ENCODE measurements around the gene SPATS2L.
"Not testable (repeated sequence)": the region's sequence is repeated elsewhere in the genome, so short reads cannot be mapped to it uniquely, and the experiment has no call there.

SPATS2L gene

DNA sequence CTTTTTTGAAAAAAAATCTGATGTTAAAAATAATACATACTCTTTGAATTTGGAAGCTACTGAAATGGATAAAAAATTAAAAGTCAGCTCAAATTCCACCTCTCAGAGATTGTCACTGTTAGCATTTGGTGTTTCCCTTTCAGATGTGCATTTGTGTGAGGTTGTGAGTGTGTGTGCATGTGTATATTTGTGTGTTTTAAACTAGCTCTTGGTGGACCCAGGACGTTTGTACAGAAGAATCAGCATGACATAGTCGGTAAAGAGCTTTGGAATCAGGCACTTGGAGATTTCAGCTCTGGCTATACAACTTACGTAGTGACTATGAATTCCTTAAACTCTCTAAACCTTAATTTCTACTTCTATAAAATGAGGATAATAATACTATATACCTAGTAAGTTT, 14.5 kb downstream of the SPATS2L start:
- DNase-seq = no peak

DNA sequence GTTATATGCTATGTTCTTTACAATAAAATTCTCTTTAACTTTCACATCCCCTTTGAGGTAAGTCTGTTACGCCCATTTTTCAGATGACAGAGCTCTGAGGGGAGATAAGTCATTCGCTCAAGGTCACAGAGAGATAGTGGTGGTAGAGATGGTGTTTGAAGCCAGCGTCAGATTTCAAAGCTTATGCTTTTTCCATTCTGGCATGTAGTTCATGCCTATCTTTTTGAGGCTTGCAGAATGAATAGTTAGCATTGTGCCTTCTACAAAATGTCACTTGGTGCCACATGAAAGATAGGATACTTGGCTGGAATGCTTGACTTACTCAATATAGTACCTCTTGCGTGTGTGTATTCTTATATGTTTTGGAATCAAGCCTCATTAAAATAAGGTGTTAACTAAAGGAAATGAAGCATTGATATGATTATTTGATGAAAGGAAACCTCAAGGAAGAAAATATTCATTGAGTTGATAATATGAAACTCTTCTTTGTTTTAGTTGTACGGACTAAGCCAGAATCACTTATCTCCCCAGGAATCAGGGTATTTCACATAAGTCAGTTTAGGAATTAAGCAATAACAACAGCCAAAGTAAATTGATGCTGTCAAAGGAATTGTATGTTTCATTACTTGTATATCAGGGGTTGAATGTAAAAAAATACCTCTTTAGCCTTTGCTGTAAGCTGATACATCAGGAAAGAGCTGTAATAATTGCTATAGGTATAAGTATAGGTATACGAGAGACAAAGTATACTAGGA, 15.5 kb downstream of the SPATS2L start:
- no peak for DNase-seq

DNA sequence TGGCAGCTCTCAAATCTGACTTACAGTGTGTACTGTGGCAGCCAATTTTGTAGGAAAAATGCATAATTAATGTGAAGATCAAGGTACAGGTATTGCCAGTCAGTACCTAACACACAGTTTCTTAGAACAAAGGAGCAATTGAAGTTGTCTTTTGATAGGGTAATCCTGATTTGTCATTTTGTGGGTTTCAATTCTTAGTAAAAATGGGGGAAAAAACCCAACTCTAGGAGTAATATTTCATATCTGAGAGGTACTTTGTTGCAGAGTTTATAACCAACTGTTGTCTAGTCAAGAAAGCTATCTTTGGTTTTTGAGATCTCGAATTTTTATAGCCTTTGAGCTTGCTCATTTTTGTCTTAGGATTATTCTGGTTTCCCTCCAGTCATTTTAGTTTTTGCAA, 16.1 kb downstream of the SPATS2L start:
- DNase-seq = no peak

DNA sequence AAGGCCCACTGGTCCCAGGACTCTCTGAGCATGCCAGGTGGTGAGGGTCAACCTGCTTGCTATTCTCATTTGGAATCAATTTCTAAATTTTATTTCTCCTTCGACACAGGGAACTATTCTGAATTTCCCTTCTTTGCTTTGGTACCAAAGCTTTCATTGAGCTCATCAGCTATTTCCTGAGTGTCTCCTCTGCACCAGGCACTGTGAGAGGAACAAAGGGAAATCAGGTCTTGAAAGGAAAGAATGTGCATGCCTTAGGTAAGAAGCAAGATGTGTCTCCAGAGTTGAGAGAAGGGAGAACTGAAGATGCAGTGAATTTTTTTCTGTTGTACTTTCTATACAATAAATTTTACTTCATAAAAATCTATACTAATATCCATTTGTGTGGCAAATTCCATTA, 17.9 kb downstream of the SPATS2L start:
- DNase-seq = no peak

DNA sequence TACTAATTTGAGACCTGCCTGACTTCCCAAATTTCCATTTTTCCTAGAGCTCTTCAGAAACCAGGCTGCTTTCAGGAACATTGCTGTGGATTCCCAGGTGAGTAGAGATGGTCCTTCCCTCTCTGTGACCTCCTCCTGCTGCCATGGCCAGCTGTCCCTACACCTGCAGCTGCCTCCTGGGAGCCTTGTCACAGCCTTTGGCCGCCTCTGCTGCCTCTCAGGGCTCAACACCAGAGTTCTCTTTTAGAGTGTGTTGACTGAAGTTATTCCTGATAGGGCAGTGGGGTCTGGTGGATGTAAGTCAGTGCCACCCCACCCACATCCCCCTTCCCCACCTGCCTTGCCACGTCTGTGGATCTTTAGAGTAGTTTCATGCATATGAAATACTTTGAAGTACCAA, 22.9 kb downstream of the SPATS2L start:
- DNase-seq = no peak

DNA sequence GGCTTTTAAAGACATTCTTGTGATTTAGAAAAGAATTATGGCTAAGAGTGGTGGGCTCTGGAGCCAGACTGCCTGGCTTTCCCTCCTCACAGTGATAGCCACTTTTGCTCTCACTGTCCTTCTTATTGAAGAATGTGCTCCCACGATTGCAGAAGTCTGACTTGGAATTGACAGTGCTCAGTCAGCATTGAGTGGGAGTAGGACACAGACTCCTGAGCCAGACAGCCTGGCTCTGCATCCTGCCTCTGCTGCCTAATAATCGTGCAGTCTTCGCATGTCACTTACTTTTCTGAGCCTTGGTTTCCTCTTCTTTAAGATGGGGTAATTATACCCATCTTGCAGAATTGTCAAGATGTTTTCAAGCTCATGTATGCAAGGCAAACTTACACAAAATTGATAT, 23.3 kb downstream of the SPATS2L start:
- DNase-seq = no peak

DNA sequence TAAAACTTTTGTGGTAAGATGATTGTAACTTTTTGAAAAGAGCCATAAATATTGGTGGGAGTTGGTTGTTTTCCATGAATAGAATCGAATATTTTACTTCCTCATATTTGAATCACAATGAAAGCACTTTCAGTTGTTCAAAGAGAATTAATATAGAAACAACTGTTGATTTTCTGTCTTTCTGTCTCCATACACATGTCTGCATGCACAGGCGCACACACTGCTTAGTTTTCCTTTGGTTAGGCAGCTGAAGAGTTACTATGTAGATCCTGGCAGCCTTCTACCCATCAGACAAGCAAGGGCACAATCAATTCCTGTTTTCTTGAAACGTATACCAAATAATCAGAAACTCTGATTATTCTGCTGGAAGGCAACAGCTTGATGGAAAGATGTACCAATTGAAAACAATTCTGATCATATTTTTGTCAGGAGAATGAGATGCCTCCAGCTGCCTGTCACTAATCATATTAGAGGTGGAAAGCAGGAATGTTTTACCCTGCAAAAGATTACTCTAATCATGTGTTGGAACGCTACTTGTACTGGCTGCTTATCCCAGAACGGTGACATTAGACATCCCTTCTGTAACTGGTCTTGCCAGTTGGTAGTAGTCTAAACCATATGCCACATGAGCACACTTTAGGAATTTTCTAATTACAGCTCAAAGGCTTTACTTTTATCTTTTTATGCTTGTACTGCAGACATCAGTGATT, 24.0 kb downstream of the SPATS2L start:
- no peak for DNase-seq

DNA sequence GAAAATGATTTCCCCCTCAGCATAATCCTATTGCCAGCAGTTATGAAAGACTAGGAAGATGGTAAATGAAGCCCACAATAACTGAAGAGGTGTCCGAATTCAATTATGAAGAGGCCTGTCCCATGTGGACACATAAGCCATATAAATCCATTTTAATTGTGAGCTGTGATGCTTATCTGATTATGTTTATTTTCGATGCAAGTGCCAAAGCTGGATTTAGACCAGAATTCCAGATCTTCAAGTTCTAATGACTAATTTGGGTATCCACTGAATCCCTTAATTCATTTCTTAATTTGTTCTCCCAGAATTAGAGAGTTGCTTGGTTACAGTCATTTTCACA, 24.5 kb downstream of the SPATS2L start:
- DNase-seq = no peak

DNA sequence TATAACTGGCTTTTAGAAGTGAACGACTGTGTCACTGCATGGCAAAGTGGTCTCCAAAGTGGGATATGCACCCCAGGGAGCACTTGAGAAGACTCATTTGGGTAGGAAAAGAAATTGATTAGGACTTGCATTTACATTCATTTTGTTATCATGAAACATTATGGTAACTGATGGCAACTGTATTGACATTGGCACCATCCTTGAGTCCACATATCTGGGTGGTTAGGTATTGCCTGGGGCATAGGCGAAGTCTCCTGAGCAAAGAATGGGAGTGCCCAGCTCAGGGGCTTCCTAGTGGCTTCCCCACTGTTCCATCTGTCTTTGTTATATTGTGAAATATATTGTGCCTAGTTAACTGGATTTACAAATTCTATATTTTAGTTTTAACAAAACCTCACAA, 29.2 kb downstream of the SPATS2L start:
- no peak for DNase-seq

DNA sequence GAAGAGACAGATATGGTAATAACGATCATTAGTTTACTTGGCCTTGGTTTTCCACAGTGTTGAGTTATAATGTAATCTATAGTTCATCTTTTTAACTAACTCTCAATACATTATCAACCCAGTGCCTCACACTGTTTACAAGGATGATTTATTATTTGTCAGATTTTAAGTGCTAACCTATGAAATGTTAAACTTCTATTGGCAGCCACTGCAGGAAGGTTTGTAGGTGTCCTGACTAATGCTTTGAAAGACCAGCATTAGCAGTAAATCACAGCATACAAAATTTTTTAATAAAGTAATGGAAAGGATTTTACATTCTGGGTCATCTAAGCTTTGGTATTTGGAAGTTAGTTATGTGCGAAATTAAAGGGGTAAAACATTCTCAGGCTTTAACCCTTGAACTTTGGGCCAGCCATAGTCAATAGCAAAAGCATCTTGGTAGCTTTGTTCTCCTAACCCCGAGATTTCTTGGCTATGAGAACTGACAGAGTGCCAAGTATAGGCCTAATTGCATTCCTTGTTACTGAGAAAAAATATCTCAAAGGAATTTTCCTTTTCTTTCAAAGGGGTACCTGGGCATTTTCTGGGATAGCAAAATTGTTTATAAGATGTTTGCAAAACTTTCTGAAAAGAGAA, 30.6 kb downstream of the SPATS2L start:
- no peak for DNase-seq

DNA sequence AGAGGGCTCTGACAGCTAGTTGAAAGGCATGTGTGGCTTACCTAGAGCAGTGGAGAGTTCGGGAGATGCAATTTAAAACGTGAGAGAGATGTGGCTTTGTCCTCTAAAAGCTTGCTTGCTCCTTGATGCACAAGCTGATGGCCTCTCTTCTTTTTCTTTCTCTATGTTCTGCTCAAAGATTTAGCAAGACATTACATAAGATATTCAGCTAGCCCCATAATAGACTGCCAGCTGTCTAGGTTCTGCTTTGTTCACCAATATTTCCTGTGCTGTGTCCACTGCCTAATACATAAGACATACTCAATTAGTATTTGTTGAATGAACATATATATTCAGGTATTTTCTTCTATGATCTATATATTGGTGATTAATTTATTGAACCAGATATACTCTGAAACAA, 31.1 kb downstream of the SPATS2L start:
- DNase-seq = no peak

DNA sequence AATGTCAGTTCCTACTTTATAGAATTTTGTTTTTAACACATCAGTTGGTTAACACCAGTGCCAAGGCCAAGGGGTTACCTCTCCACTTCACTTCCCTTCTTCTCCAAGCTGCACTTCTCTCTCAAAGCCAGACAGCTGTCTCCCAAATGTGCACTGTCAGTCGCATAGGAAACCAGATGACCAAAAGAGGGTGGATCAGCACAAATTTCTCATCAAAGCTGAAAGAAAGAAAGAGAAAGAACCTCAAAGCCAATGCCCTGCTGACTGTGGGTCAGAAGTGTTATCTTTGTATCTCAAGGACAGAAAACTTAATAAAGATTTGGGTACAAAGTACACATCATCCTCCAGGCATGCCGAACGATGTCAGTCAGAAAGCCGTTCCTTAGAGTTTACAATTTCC, 32.2 kb downstream of the SPATS2L start:
- no peak for DNase-seq

DNA sequence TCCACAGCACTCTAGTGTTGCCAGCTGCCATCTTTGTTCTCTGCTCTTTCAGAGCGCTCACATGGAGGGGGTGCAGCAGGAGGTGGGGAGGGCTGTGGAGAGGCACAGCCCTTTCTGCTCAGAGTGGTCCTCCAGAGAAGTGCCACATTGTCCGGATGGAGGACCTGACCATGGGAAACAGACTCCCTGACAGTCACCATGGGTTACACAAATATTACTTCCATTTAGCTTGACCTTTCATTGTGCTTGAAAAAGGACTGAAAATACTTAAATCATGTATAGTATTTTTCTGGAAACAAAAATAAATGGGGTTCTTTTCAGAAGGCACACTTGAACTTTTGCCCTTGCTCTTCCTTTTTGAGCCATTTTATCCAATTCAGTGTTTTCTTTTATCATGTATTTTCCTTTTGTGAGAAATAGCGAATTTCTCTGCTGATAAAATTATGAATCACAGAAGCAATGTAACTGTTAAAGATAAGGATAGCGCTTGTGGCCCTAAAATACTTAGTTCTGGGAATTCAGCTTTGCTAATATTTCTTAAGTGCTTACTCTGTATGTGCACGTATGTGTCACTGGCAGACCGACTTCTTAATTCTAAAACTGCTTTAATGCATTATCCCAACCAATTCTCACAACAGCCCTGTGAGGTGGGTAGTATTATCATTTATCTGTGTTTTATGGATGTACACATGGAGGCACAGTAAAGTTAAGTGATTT, 34.2 kb downstream of the SPATS2L start:
- no peak for DNase-seq

DNA sequence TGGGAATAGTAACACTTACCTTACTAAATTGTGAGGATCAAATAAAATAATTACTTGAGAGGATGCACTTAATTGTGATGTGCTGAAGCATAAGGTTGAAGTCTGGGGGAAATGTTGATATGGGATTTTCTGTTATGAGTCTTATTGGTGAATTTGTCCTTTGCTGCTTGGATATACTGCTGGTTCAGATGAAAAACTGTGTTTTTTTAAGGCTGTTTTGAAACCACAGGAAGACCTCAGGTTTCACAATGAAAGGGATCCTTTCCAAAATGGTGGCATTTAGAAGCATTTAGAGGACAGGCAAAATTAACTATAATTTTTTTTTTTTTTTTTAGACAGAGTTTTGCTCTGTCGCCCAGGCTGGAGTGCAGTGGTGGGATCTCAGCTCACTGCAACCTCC, 34.9 kb downstream of the SPATS2L start:
- DNase-seq = peak in 1 of 5 donors; percentile 38

DNA sequence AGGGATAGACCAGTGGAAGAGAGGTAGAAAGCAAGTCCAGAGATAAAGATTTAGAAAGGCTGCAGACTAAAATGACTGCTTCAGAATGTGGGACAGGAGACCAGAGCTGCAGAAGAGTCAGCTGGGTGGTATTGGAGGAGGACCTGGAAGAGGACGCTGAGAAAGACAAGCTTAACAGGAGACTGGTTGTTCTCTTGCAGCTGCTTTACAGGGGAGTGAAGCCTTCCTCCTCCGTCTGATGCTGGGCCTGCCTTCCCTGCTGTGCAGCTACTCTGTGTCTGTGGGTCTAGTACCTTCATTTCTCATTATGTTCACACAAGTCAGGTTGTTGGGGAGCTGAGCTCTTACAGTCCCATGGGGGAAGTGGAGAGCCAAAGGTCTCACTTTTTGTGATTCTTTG, 35.7 kb downstream of the SPATS2L start:
- DNase-seq = no peak

DNA sequence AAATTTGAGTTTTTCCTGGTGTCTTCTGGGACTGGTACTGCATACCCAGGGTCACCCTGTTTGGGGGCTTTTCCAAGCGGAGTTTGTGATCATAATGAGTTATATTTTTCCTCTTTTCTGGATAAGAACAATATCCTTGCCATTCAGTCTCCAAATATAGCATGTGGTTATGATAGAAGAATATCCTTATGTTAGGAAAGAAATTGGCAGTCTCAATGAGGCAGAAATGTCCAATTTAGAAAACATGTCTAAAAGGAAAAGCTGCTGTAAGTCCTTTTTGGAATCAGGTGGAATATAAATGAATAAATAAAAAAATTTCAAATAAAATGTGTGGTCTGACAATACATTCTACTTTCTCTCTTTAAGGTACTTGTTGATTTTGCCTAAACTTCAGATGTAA, 36.2 kb downstream of the SPATS2L start:
- DNase-seq = no peak

DNA sequence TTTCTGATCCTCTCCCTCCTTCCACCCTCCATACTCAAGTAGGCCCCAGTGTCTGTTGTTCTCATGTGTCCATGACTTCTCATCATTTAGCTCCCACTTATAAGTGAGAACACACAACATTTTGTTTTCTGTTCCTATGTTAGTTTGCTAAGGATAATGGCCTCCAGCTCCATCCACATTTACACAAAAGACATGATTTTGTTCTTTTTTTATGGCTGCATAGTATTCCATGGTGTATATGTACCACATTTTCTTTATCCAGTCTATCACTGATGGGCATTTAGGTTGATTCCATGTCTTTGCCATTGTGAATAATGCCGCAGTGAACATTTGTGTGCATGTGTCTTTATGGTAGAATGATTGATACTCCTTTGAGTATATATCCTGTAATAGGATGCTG, 37.7 kb downstream of the SPATS2L start:
- DNase-seq = not testable (repeated sequence)

DNA sequence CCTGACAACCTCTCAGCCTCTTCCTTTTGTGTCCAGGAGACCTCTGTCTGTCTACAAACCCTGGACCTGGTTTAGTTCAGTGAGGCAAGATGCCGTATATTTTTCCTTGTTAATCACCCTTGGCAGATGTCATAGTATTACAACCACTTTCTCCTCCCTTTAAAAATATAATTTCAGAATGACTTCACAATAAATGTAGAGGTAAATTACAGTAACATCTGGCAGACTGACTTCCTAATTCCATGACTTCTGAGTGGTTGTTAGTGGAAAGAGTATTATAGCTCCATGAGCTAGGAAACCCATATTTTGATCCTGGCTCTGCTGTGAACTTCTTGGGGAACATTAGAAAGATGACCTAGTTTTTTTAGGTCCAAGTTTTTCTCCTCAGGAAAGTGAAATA, 39.5 kb downstream of the SPATS2L start:
- DNase-seq = no peak

DNA sequence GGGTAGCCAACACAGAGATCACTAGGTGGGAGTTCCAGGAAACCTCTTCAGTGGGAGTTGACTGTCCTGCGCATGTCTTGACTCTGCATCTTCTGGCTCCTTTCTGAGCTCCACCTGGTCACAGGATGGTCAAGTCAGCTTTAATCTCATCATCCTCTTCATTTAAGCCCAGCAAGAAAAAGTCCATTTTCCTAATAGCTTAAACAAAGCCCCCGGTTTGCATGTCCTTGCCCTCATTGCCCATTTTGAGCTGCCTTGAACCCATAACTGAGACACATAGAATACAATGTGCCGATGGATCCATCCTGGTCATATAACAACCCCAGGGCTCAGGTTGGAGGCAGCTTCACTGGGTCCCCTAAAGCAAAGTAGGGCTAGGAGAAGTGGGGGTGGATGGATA, 40.8 kb downstream of the SPATS2L start:
- no peak for DNase-seq

DNA sequence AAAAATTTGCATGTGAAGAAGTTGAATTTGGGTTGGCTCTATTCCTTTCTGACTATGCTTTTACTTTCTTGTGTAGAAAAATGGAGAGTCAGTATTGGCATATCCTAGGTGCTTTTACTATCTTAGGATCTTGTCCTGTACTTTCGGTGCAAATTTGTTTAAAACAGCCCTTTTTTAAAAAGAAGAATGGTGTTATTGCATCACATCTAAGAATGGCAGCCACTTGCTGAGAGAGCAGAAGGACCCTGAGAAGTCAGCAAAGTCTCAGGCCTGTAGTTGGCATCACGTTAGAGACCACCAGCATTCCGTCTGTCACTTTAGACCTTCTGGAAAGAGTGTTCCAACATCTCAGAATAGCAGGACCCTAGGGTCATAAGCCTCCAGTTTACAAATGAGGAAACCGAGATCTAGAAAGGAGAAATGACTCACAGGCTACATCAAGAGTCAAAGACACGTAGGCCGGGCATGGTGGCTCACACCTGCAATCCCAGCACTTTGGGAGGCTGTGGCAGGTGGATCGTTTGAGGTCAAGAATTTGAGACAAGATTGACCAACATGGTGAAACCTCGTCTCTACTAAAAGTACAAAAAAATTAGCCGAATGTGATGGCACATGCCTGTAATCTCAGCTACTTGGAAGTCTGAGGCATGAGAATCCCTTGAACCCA, 42.5 kb downstream of the SPATS2L start:
- DNase-seq = no peak

DNA sequence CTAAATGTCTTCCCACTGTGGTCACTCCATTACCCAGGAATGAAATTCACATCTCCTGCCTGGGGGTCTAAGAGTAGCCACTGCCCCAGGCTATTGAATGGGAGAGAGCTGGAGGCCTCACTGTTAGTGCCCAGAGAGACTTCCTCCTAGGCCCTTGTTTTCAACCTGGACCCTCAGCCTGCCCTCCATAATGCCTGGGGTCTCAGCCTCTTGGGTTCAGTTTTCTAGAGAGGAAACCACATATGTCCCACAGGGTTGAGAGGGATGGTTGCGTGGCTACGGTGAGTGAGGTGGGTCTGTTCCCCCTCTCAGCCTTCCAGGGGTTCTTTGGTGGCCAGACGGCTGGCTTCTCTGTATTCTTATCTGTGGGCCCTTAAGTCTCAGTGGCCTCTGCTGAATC, 43.4 kb downstream of the SPATS2L start:
- no peak for DNase-seq

DNA sequence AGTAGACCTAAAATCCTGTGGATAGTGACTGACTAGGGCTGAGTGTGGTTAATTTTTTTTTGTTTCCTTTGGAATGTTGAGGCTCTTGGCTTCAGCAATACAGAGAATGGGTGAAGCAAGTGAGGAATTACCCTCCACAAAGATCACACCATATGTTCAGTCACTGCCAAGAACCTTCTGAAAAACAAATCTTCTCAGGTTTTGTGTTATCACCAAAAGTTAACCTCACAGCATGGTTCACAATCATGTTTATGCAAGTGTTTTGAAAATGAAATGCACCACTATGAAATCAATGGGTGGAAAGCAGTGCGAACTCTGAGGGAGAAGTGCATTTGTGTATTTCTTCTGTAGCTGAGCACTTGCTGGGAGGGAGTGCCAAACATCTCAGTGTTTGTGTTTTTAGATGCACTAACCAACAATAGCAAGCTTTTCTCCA, 44.4 kb downstream of the SPATS2L start:
- no peak for DNase-seq

DNA sequence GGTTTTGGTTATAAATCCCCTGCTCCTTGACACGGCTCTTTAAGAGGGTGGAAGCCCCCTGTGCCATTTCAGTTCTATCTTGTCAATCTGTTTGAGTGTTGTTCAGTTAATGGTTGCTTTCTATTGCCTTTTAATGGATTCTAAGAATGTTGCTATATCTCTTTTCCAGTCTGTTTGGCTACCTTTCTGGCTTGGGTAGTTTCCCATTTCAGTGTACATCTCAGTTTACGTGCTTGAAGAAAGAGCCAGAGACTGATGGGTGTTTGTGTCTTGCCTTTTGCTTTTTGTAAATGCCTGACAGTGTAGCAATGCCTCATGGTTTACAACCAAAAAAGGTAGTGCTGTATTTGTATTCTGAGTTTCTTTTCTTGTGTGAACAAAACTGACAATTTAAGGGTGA, 45.3 kb downstream of the SPATS2L start:
- no peak for DNase-seq
